ENCODE results near the gene EEPD1.
"Not testable (repeated sequence)": the region's sequence is repeated elsewhere in the genome, so short reads cannot be mapped to it uniquely, and the experiment has no call there.

The EEPD1 gene

GRCh38 chr7:36152756-36153570, at the start of gene EEPD1:
Gene EEPD1, plus strand, starts transcription at chr7:36153254. Its CDS starts 1,071 bp downstream, at chr7:36154325.
- DNase-seq, result peak; percentile 100

GRCh38 chr7:36103837-36104561, 49.1 kb upstream of the EEPD1 start:
- DNase-seq, result no peak

- not testable (repeated sequence) for DNase-seq
These were observed 45.8 kb upstream of the EEPD1 start for GRCh38 chr7:36106972-36107908.

DNA sequence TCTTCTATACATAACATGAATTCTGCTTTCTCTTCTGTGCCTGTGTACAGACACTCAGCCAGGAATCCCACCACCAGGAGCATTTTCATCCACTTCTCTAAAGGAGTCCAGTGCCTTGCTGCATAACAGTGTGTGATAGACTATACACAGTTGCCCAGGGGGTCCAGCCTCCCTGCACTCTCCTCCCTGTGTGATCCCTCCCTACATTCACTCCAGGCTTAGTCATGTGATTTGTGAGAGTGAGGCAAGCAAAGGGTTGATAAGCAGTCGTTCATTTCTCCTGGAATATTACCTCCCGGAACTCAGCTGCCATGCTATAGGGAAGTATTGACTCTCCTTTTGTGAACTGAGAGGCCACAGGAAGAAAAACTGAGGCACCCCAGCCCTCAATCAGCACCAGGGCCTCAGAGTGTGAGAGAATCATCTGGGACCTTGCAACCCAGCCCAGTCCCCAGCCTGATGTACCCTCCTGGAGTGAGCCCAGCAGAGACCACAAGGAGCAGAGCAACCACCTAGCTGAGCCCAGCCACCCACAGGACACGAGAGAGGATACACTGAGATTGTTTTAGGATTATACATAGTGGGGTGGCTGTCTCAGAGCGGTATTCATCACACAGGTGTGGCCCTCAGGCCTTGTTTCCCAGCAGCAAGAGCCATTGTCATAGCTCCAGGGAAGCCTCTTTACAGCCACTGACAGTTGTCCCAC, 45.0 kb upstream of the EEPD1 start:
- no peak for DNase-seq

GRCh38 chr7:36109013-36109627, 43.9 kb upstream of the EEPD1 start:
- no peak for DNase-seq

DNA sequence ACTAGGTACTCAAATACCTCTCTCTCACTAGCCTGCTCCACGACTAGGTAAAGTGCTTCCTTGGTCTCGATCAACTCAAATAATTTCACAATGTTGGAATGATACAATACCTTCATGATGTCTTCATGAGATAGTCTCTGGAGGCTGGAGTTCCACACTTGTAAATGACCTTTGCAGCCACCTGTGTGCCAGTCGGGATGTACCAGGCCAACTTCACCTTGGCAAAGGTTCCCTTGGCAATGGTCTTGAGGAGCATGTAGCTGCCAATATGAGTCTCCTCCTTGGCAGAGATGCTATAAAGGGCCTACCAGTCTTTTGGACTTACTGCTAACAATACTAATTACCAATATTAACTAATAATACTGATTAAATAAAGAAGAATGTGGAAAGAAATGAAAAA, 42.5 kb upstream of the EEPD1 start:
- no peak for DNase-seq

DNA sequence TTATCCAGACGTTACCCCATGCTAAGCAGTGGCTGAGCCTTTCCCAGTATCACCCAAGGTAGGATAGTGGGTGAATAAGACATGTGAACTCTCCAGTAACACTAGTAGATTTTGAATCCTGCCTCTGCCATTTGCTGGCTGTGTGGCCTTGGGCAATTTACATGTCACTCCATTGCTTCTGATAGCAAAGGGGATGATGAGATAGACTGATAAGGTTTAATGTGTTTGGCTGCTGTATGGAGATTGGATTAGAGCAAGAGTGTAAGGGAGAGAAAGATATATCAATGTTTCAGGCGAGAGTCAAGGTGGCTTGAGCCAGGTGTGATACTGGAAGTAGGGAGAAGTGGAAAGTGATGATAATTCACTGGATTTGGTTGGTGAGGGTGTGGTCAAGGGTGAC, 40.1 kb upstream of the EEPD1 start:
- no peak for DNase-seq

GRCh38 chr7:36114355-36114754, 38.7 kb upstream of the EEPD1 start:
- no peak for DNase-seq

- peak; percentile 89 to 94 for DNase-seq
These were observed 37.4 kb upstream of the EEPD1 start for GRCh38 chr7:36115448-36116321.

DNA sequence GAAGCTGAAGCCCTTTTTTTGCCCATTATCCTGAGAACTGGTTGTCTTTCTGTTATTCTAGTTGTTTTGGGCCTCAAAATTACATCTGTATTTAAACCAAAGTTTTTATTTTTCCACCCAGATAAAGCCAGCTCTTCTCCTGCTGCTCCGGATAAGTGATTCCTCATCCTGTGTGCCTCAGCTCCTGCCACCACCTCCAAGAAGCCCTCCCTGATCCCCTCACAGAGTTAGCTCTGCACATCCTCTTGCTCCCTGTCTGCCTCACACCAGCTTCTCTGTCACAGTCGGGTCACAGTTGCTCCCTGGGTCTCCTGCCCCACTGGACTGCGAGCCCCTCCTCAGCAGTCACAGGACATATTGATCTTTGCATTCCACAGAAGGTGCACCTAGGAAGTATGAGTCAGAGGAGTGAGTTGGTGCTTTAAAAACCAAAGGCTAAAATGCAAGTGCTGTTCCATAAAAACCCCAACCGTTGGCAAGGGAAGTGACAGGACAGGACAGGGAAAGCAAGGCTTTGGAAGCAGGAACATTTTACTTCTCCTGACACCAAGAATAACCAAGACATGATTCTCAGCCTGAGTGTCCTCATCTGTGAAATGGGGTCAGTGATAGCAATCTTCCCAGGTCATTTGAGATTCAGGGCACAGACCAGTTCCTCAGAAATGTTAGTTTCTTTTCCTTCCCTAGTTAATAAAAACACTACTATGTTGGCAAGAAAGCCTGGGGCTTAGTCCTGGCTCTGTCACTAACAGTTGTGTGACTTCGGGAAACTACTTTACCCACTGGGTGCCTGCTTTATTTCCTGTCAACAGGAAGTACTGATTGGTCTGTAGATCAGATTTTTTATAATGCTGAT, 36.5 kb upstream of the EEPD1 start:
- no peak for DNase-seq

GRCh38 chr7:36117203-36117840, 35.7 kb upstream of the EEPD1 start:
- DNase-seq, result no peak

DNA sequence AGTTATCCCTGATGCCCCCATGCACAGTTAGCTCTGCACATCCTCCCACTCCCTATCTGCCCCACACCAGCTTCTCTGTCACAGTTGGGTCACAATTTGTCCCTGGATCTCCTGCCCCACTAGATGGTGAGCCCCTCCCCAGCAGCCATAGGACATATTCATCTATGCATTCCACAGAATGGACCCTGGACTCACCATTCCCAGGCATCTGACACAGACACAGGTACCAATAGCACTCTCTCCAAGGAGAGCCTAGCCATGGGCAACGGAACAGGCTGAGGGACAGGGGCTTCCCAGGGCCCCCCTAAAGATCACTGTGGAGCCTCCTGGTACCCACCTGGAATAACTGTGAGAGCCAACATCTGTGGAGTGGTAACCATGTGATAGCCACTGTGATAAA, 34.7 kb upstream of the EEPD1 start:
- DNase-seq, result no peak

DNA sequence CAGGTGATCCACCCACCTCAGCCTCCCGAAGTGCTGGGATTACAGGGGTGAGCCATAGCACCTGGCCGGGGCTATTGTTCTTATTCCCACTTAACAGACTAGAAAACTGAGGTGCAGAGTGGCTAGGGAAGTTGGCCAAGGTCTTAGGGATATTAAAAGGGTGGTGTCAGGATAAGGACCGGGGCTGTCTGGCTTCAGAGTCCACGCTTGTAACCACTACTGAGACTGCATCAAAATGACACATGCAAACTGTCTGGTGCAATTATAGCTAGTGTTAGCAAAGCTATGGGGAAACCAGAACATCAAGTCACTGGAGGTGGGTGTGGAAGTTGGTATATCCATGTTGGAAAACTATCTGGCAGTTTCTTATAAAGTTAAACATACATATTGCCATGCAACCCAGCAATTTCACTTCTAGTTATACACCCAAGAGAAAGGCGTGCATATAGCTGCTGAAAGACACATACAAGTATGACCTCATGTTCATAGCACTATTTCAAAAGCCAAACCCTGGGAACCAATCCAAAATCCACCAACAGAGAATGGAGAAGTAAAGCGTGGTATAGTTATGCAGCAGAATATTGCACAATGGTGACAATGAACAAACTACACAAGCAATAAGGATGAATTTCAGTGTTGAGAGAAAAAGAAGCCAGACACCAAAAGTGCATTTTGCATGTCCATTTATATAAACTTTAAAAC, 33.9 kb upstream of the EEPD1 start:
- DNase-seq, result no peak

GRCh38 chr7:36119983-36120646, 32.9 kb upstream of the EEPD1 start:
- DNase-seq, result not testable (repeated sequence)

- not testable (repeated sequence) for DNase-seq
These were observed 27.4 kb upstream of the EEPD1 start for GRCh38 chr7:36125630-36126029.

DNA sequence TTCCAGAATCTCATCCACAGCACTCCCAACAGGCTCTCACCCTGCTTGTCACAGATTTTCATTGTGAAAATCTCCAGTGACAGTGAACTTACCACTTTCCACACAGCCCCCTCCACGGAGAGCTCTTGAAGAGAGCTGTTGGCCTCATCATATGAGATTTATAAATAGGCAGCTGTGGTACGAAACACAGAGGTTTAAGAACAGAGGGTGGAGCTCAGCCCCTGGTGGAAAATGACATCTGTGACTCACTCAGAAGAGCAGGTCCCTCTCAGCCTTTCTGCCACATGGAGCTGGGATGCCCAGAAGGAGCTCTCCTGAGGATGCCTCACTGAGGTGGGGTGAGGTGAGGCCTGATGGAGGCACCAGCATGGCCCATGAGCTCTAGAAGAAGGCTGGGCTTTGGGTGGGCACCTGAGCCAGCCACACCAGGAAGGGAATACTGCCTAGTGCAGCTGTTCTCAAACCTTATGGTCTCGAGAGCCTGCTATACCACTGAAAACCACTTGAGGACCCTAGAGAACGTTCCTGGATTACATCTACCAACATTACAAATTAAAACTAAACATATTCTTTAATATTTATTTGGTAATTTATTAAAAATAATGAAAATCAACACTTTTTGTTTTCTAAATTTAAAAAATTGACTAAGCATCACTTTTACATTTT, 25.8 kb upstream of the EEPD1 start:
- DNase-seq, result no peak

- no peak for DNase-seq
These were observed 24.5 kb upstream of the EEPD1 start for GRCh38 chr7:36128448-36129047.

Measured in activated CD4-positive, alpha-beta T cell treated with anti-CD3 and anti-CD28 coated beads, Interleukin-2, amount 50 U/mL, for 48 hours (primary cell).